ENCODE results near the gene ZSCAN31. TPM values are rescaled to one million over a fixed set of nuclear protein-coding genes. Genes with fewer than 3 reads are reported as not detected.

The ZSCAN31 gene
- total RNA-seq, 5 donors from 2014 or later (not counting 1 experiment from before 2014, with no cell fraction given), result 0.79 to 1.5 (median 1.1) TPM

- Mint-ChIP-seq H3K9me3 (no peaks in the 10 kb centered on the region), H3K4me1 (peaks cover 5 to 12% (median 11%) of the 10 kb centered on the region in 3 donors), H3K27me3 (peaks cover 28 to 32% of the 10 kb centered on the region in 2 donors), H3K4me3 (peak overlapping the region; percentile 57 to 73 (median 67)), H3K27ac (no peak overlapping the region), H3K36me3 (peaks cover 16% of the 10 kb centered on the region)
- DNase-seq (no peak), ATAC-seq (replicated peaks in 1 of 4) (no peak)
- ChIA-PET POLR2A (interaction anchor here in 1 of 2 donors (1.0 kb wide), 1 partner anchor 14 kb away, joined by 3 read pairs; the partner anchor contains the start of gene ZSCAN26), CTCF (interaction anchor here in 1 of 2 donors (2.4 kb wide), 1 partner anchor 75 kb away, joined by 12 read pairs; no protein-coding TSS in a partner anchor)
- no peaks in the 10 kb centered on the region for H3K9me3 ChIP-seq
- peaks cover 8 to 10% of the 10 kb centered on the region in 2 donors for H3K36me3 ChIP-seq (ENCODE audit: control insufficient read depth in 2 of 2, extremely low read depth in 1 of 2, insufficient read depth in 1 of 2, low read length in 1 of 2)
- H3K27me3 ChIP-seq (replicated peaks in 1 of 2; ENCODE audit: control insufficient read depth in 2 of 2, extremely low read depth in 1 of 2, insufficient read depth in 2 of 2, low read length in 1 of 2), result peaks cover 0 to 18% of the 10 kb centered on the region in 2 experiments
- H3K4me1 ChIP-seq (ENCODE audit: control insufficient read depth in 1 of 2, extremely low read depth in 1 of 2, insufficient read depth in 2 of 2, low read length in 2 of 2), result peaks cover 0 to 6% of the 10 kb centered on the region in 2 experiments
- no CpG with 5 or more reads among the region's 3 CpGs for WGBS (ENCODE audit: insufficient coverage)
- peak overlapping the region; percentile 43 to 76 for H3K4me3 ChIP-seq (ENCODE audit: control insufficient read depth in 1 of 2, extremely low read depth in 1 of 2, low read length in 1 of 2)
- no peak overlapping the region for H3K27ac ChIP-seq (ENCODE audit: low read length)
These were observed 55.2 kb downstream of the ZSCAN31 start for GRCh38 chr6:28280595-28281287.

- ChIA-PET POLR2A (no interaction called here), CTCF (interaction anchor here in 1 of 2 donors (1.0 kb wide), 1 partner anchor 11 kb away, joined by 4 read pairs; the partner anchor contains the start of gene ZSCAN26)
- no peak for ATAC-seq (replicated peaks in 1 of 4)
- no peak overlapping the region for H3K27ac ChIP-seq (ENCODE audit: low read length)
- no peak for DNase-seq
- no peaks in the 10 kb centered on the region for H3K9me3 ChIP-seq
- Mint-ChIP-seq H3K4me1 (peaks cover 9 to 17% (median 17%) of the 10 kb centered on the region in 3 donors), H3K9me3 (no peaks in the 10 kb centered on the region), H3K27me3 (peaks cover 11 to 12% of the 10 kb centered on the region in 2 donors), H3K27ac (no peak overlapping the region), H3K36me3 (peaks cover 39% of the 10 kb centered on the region), H3K4me3 (no peak overlapping the region)
- no CpG with 5 or more reads among the region's 3 CpGs for WGBS (ENCODE audit: insufficient coverage)
- H3K4me1 ChIP-seq (ENCODE audit: control insufficient read depth in 1 of 2, extremely low read depth in 1 of 2, insufficient read depth in 2 of 2, low read length in 2 of 2), result peaks cover 0 to 6% of the 10 kb centered on the region in 2 experiments
- peaks cover 8 to 39% of the 10 kb centered on the region in 2 donors for H3K36me3 ChIP-seq (ENCODE audit: control insufficient read depth in 2 of 2, extremely low read depth in 1 of 2, insufficient read depth in 1 of 2, low read length in 1 of 2)
- no peak overlapping the region for H3K4me3 ChIP-seq (ENCODE audit: control insufficient read depth in 1 of 2, extremely low read depth in 1 of 2, low read length in 1 of 2)
- H3K27me3 ChIP-seq (replicated peaks in 1 of 2; ENCODE audit: control insufficient read depth in 2 of 2, extremely low read depth in 1 of 2, insufficient read depth in 2 of 2, low read length in 1 of 2), result peaks cover 0 to 7% of the 10 kb centered on the region in 2 experiments
These were observed 58.2 kb downstream of the ZSCAN31 start for GRCh38 chr6:28277746-28278145.

- ChIA-PET CTCF (no interaction called here), POLR2A (interaction anchor here in 1 of 2 donors (0.6 kb wide), 1 partner anchor 1916 kb away, joined by 6 read pairs; no protein-coding TSS in a partner anchor)
- no peak for ATAC-seq (replicated peaks in 1 of 4)
- H3K9me3 Mint-ChIP-seq, result no peaks in the 10 kb centered on the region
- no peaks in the 10 kb centered on the region for H3K27me3 ChIP-seq (replicated peaks in 1 of 2; ENCODE audit: control insufficient read depth in 2 of 2, extremely low read depth in 1 of 2, insufficient read depth in 2 of 2, low read length in 1 of 2)
- H3K4me3 Mint-ChIP-seq, result no peak overlapping the region
- no peak overlapping the region for H3K4me3 ChIP-seq (ENCODE audit: control insufficient read depth in 1 of 2, extremely low read depth in 1 of 2, low read length in 1 of 2)
- peaks cover 8 to 51% of the 10 kb centered on the region in 2 donors for H3K36me3 ChIP-seq (ENCODE audit: control insufficient read depth in 2 of 2, extremely low read depth in 1 of 2, insufficient read depth in 1 of 2, low read length in 1 of 2)
- H3K27ac ChIP-seq (ENCODE audit: low read length), result no peak overlapping the region
- no peaks in the 10 kb centered on the region for H3K9me3 ChIP-seq
- no peaks in the 10 kb centered on the region for H3K27me3 Mint-ChIP-seq
- peaks cover 14 to 16% (median 15%) of the 10 kb centered on the region in 3 donors for H3K4me1 Mint-ChIP-seq
- no peaks in the 10 kb centered on the region for H3K4me1 ChIP-seq (ENCODE audit: control insufficient read depth in 1 of 2, extremely low read depth in 1 of 2, insufficient read depth in 2 of 2, low read length in 2 of 2)
- H3K27ac Mint-ChIP-seq, result peak overlapping the region in 1 of 2 donors; percentile 82
- H3K36me3 Mint-ChIP-seq, result peaks cover 54% of the 10 kb centered on the region
- no peak for DNase-seq
These were observed 61.1 kb downstream of the ZSCAN31 start for GRCh38 chr6:28274888-28275287.

Other genes starting within 250 kb of the ZSCAN31 start
- 10 to 100 TPM in 3 of 5 donors, 1 to 10 TPM in 2; 5.9 to 13.1 (median 10.7) TPM for gene ZSCAN16, start 211.5 kb downstream of the ZSCAN31 start, total RNA-seq
- 10 to 100 TPM; 23.3 to 35.7 (median 35.0) TPM for gene ZKSCAN8, start 194.3 kb downstream of the ZSCAN31 start, total RNA-seq
- gene ZSCAN9, start 110.9 kb downstream of the ZSCAN31 start, total RNA-seq, result 1 to 10 TPM; 1.5 to 4.2 (median 3.0) TPM
- gene ZKSCAN4, start 83.9 kb downstream of the ZSCAN31 start, total RNA-seq, result 10 to 100 TPM in 3 of 5 donors, 1 to 10 TPM in 2; 2.9 to 12.4 (median 10.1) TPM
- gene NKAPL, start 76.9 kb downstream of the ZSCAN31 start, total RNA-seq, result under 1 TPM in 1 of 5 donors, not detected in 4; 0.32 TPM
- 10 to 100 TPM in 4 of 5 donors, 1 to 10 TPM in 1; 9.0 to 20.4 (median 19.2) TPM for gene ZSCAN26, start 69.0 kb downstream of the ZSCAN31 start, total RNA-seq
- 1 to 10 TPM; 1.1 to 2.0 (median 1.2) TPM for gene PGBD1, start 54.6 kb downstream of the ZSCAN31 start, total RNA-seq
- 10 to 100 TPM in 3 of 5 donors, 1 to 10 TPM in 2; 4.0 to 11.9 (median 10.5) TPM for gene ZKSCAN3, start 13.8 kb upstream of the ZSCAN31 start, total RNA-seq
- gene ZSCAN12, start 63.6 kb upstream of the ZSCAN31 start, total RNA-seq, result 1 to 10 TPM; 3.8 to 8.2 (median 6.8) TPM
- 1 to 10 TPM; 1.3 to 3.5 (median 1.7) TPM for gene ZSCAN23, start 107.3 kb upstream of the ZSCAN31 start, total RNA-seq
- not detected for gene GPX6, start 179.6 kb upstream of the ZSCAN31 start, total RNA-seq
- gene GPX5, start 189.7 kb upstream of the ZSCAN31 start, total RNA-seq, result not detected